Coronary artery (tissue), 2 donors: ENCODE results near the gene TMEM108.

ENCODE experiments used
- DNase-seq: peaks from one replicate; pipeline ENCODE4 v3.0.0-alpha.2; 2017; ENCODE audit warnings: low spot score
- H3K27ac ChIP-seq, 2 donors: fragments of 200-600 bp; sonication (generic); one replicate each; pipeline ENCODE4 v1.5.1; 2016 to 2019
- H3K4me3 ChIP-seq: fragments of 200-600 bp; sonication (generic); 2 replicates; pipeline ENCODE4 v1.5.1; 2016; ENCODE audit warnings: mild to moderate bottlenecking, moderate library complexity
- CTCF ChIP-seq: fragments of 200-600 bp; sonication (generic); IDR thresholded peaks from one replicate; pipeline ENCODE4 v1.5.1; 2019; ENCODE audit warnings: antibody characterized with exemption

The TMEM108 gene

GRCh38 chr3:133169331-133170068, 131.3 kb downstream of the TMEM108 start:
- TF ChIP-seq CTCF, result no peak
- H3K4me3 ChIP-seq, result no peak overlapping the region
- DNase-seq, result no peak
- H3K27ac ChIP-seq, result no peak overlapping the region

- no peak for TF ChIP-seq CTCF
- DNase-seq, result no peak
- no peak overlapping the region for H3K4me3 ChIP-seq
- H3K27ac ChIP-seq, result no peak overlapping the region
Observed at GRCh38 chr3:133171831-133172230, 133.6 kb downstream of the TMEM108 start.

- TF ChIP-seq CTCF, result no peak
- Histone ChIP-seq H3K27ac (no peak overlapping the region), H3K4me3 (no peak overlapping the region)
- no peak for DNase-seq
Observed at GRCh38 chr3:133181392-133182150, 143.4 kb downstream of the TMEM108 start.

- no peak overlapping the region for H3K27ac ChIP-seq
- TF ChIP-seq CTCF, result no peak
- H3K4me3 ChIP-seq, result no peak overlapping the region
- no peak for DNase-seq
Observed at GRCh38 chr3:133187870-133188379, 149.7 kb downstream of the TMEM108 start.

- Histone ChIP-seq H3K4me3 (no peak overlapping the region), H3K27ac (no peak overlapping the region)
- TF ChIP-seq CTCF, result no peak
- no peak for DNase-seq
Observed at GRCh38 chr3:133188996-133189395, 150.8 kb downstream of the TMEM108 start.

- TF ChIP-seq CTCF, result no peak
- H3K27ac ChIP-seq, result no peak overlapping the region
- no peak for DNase-seq
- no peak overlapping the region for H3K4me3 ChIP-seq
Observed at GRCh38 chr3:133189893-133190292, 151.7 kb downstream of the TMEM108 start.
